ENCODE measurements around the gene ACE2. TPM values are rescaled to one million over a fixed set of nuclear protein-coding genes. Genes with fewer than 3 reads are reported as not detected.
A peak's percentile ranks its signal among the peaks of the same experiment; 100 is the strongest.

ACE2 gene
- total RNA-seq, 2 donors from 2014 or later: 0.33 to 2.7 TPM

DNA sequence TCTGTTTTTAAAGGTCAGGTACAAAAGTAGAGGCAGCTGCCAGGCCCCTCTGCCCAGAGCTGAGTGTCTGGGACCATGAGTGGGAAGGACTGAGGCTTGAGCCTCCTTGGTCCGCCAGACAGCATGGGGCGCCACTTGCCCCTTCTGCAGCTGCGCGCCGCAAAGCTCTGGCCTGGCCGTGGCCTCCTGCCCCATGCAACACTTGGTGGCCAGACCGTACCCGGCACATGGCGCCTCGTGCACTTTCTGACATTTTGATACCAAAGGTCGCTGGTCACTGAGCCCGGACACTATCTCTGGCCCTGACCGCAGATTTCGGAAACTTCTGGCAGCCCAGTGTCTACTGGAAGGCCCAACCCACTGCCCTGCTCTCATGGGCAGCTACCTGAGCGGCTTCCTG, 45.3 kb upstream of the ACE2 start:
- Histone ChIP-seq H3K4me1 (ENCODE audit: control insufficient read depth, insufficient read depth, low read length) (no peaks in the 10 kb centered on the region), H3K9me3 (ENCODE audit: control insufficient read depth, low read length) (no peaks in the 10 kb centered on the region), H3K9ac (ENCODE audit: extremely low read depth, low read length, poor library complexity, severe bottlenecking) (no peak overlapping the region), H3K27ac (ENCODE audit: low read depth, low read length) (no peak overlapping the region), H3K27me3 (ENCODE audit: control insufficient read depth, insufficient read depth, low read length, poor library complexity, severe bottlenecking) (no peaks in the 10 kb centered on the region), H3K36me3 (ENCODE audit: control insufficient read depth, insufficient read depth, low read length) (peaks cover 3% of the 10 kb centered on the region), H3K4me3 (ENCODE audit: low read length) (no peak overlapping the region)
- TF ChIP-seq, protein P1, sequence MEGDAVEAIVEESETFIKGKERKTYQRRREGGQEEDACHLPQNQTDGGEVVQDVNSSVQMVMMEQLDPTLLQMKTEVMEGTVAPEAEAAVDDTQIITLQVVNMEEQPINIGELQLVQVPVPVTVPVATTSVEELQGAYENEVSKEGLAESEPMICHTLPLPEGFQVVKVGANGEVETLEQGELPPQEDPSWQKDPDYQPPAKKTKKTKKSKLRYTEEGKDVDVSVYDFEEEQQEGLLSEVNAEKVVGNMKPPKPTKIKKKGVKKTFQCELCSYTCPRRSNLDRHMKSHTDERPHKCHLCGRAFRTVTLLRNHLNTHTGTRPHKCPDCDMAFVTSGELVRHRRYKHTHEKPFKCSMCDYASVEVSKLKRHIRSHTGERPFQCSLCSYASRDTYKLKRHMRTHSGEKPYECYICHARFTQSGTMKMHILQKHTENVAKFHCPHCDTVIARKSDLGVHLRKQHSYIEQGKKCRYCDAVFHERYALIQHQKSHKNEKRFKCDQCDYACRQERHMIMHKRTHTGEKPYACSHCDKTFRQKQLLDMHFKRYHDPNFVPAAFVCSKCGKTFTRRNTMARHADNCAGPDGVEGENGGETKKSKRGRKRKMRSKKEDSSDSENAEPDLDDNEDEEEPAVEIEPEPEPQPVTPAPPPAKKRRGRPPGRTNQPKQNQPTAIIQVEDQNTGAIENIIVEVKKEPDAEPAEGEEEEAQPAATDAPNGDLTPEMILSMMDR (conservative IDR thresholded peaks at IDR 0.05): no peak
- no peak overlapping the region for H3K4me3 Mint-ChIP-seq
- no peaks in the 10 kb centered on the region for H3K9me3 Mint-ChIP-seq
- H3K27me3 Mint-ChIP-seq (ENCODE audit: insufficient read depth): no peaks in the 10 kb centered on the region
- peaks cover 14% of the 10 kb centered on the region for H3K4me1 Mint-ChIP-seq
- 97 to 100% methylated on average over 6 to 15 of the region's 15 CpGs for WGBS, 2 experiments (ENCODE audit: insufficient coverage in 1 of 2, insufficient read length in 1 of 2)
- DNase-seq: no peak
- no peak overlapping the region for H3K27ac Mint-ChIP-seq
- no peaks in the 10 kb centered on the region for H3K36me3 Mint-ChIP-seq (ENCODE audit: low read depth)

DNA sequence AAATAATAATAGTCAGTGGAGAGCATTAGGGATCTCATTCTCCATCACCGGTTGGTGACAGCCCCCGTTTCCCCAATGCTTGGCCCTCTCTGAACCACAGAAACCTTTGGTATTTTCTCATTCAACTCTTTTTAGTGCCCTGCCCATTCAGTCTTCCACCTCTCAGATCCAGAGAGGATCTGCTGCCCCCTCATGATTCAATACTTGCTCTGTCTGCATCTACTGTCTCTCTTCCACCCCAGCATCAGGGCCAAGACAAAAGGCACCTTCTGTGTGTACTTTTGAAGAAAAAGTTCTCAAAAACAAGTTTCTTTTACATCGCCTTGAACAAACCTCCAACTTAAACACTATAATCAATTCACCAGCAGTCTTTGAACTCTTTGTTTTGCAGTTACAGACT, 44.5 kb upstream of the ACE2 start:
- TF ChIP-seq, protein P1 (conservative IDR thresholded peaks at IDR 0.05): peak; percentile 60
- no peaks in the 10 kb centered on the region for H3K27me3 ChIP-seq (ENCODE audit: control insufficient read depth, insufficient read depth, low read length, poor library complexity, severe bottlenecking)
- no peaks in the 10 kb centered on the region for H3K9me3 Mint-ChIP-seq
- H3K4me1 ChIP-seq (ENCODE audit: control insufficient read depth, insufficient read depth, low read length): no peaks in the 10 kb centered on the region
- no peak overlapping the region for H3K4me3 ChIP-seq (ENCODE audit: low read length)
- H3K27me3 Mint-ChIP-seq (ENCODE audit: insufficient read depth): no peaks in the 10 kb centered on the region
- H3K27ac ChIP-seq (ENCODE audit: low read depth, low read length): no peak overlapping the region
- no peak overlapping the region for H3K9ac ChIP-seq (ENCODE audit: extremely low read depth, low read length, poor library complexity, severe bottlenecking)
- no peak overlapping the region for H3K4me3 Mint-ChIP-seq
- no peak for DNase-seq
- 96% methylated on average over 2 of the region's 3 CpGs; no CpG with 5 or more reads in 1 of the 2 experiments for WGBS, 2 experiments (ENCODE audit: insufficient coverage in 1 of 2, insufficient read length in 1 of 2)
- no peaks in the 10 kb centered on the region for H3K9me3 ChIP-seq (ENCODE audit: control insufficient read depth, low read length)
- peak overlapping the region; percentile 19 for H3K27ac Mint-ChIP-seq
- peaks cover 3% of the 10 kb centered on the region for H3K36me3 ChIP-seq (ENCODE audit: control insufficient read depth, insufficient read depth, low read length)
- peaks cover 14% of the 10 kb centered on the region for H3K4me1 Mint-ChIP-seq
- no peaks in the 10 kb centered on the region for H3K36me3 Mint-ChIP-seq (ENCODE audit: low read depth)

DNA sequence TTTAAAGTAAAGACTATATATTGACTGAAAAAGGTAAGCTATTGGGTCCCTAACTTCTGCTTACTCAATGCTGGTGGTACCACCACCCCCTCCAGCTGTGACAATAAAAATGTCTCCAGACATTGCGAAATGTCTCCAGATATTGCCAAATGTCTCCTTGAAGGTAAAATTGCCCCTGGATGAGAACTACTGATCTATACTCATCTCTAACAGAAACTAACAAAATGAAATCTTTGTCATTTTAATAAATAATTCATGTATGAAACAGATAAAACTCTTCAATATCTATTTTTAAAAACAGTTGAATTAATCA, 43.8 kb upstream of the ACE2 start:
- H3K4me3 ChIP-seq (ENCODE audit: low read length): no peak overlapping the region
- H3K9ac ChIP-seq (ENCODE audit: extremely low read depth, low read length, poor library complexity, severe bottlenecking): no peak overlapping the region
- DNase-seq: no peak
- no peak overlapping the region for H3K27ac Mint-ChIP-seq
- no peak overlapping the region for H3K27ac ChIP-seq (ENCODE audit: low read depth, low read length)
- no peak overlapping the region for H3K4me3 Mint-ChIP-seq
- peaks cover 10% of the 10 kb centered on the region for H3K4me1 Mint-ChIP-seq
- H3K4me1 ChIP-seq (ENCODE audit: control insufficient read depth, insufficient read depth, low read length): no peaks in the 10 kb centered on the region
- WGBS, 2 experiments (ENCODE audit: insufficient coverage in 1 of 2, insufficient read length in 1 of 2): 100% methylated on average over 1 of the region's 1 CpG; no CpG with 5 or more reads in 1 of the 2 experiments
- TF ChIP-seq, protein P1 (conservative IDR thresholded peaks at IDR 0.05): no peak
- no peaks in the 10 kb centered on the region for H3K27me3 Mint-ChIP-seq (ENCODE audit: insufficient read depth)
- H3K36me3 ChIP-seq (ENCODE audit: control insufficient read depth, insufficient read depth, low read length): peaks cover 3% of the 10 kb centered on the region
- H3K36me3 Mint-ChIP-seq (ENCODE audit: low read depth): no peaks in the 10 kb centered on the region
- no peaks in the 10 kb centered on the region for H3K9me3 Mint-ChIP-seq
- H3K27me3 ChIP-seq (ENCODE audit: control insufficient read depth, insufficient read depth, low read length, poor library complexity, severe bottlenecking): no peaks in the 10 kb centered on the region
- H3K9me3 ChIP-seq (ENCODE audit: control insufficient read depth, low read length): no peaks in the 10 kb centered on the region
